K562 (cell line): ENCODE data around the gene ACTL7B. TPM values are rescaled to one million over a fixed set of nuclear protein-coding genes. Genes with fewer than 3 reads are reported as not detected.

Experiments used
- ATAC-seq: fragments of 200-7000 bp; cut with Tn5 transposase; 3 replicates; pipeline ENCODE4 v1.9.1; 2020; ENCODE audit warnings: moderate library complexity
- BruUV-seq: library from RNA; stranded (reverse); fragments of 400-500 nt; replicated peaks from 2 replicates; lab custom pipeline; 2021; lab: Mats Ljungman, UMichigan
- CTCF ChIA-PET: fragments of 300-600 bp; formaldehyde crosslinking; extraction: SDS; loops from one replicate; lab custom pipeline; 2021; ENCODE audit warnings: low intra/inter-chr PET ratio; lab: Yijun Ruan, JAX
- POLR2A ChIA-PET: fragments of 300-600, 350-650 bp; sonication (Branson Sonifier 250); formaldehyde crosslinking; extraction: SDS; loops from one replicate; lab custom pipeline; 2021; ENCODE audit warnings: antibody characterized with exemption, inconsistent platforms; lab: Yijun Ruan, JAX
- DNase-seq, 4 experiments: peaks; one replicate each; pipeline versions ENCODE4 v3.0.0 to v3.0.0-alpha.2; 2011 to 2018; ENCODE audit warnings: low spot score in 3 of 4, mixed read lengths in 3 of 4; ENCODE audit errors: extremely low read depth in 1 of 4
- FAIRE-seq: peaks from 2 replicates; lab custom pipeline; 2011; peaks lifted over from hg19 to GRCh38; lab: Jason Lieb, UNC
- H2AFZ ChIP-seq: 2 replicates; pipeline ENCODE4 v1.6.0; 2011; ENCODE audit warnings: low read depth, low read length, control low read depth, inconsistent platforms
- H3K27ac ChIP-seq: fragments of 200-600 bp; 3 replicates; pipeline ENCODE4 v1.8.0; 2011; ENCODE audit warnings: low read depth, mild to moderate bottlenecking, control low read depth, inconsistent platforms, low read length, moderate library complexity, mixed read lengths; ENCODE audit errors: extremely low read depth
- H3K27me3 ChIP-seq, 2 experiments: fragments of 300-600 bp in 1 of 2; 2 replicates in 1 of 2; 3 replicates in 1 of 2; pipeline versions ENCODE4 v1.6.0 to v1.8.0; 2011; ENCODE audit warnings: inconsistent platforms in 2 of 2, low read length in 2 of 2, mild to moderate bottlenecking in 1 of 2, mixed read lengths in 1 of 2, moderate library complexity in 1 of 2; ENCODE audit not compliant: control insufficient read depth in 2 of 2, insufficient read depth in 2 of 2
- H3K36me3 ChIP-seq: fragments of 300-600 bp; 3 replicates; pipeline ENCODE4 v1.8.0; 2011; ENCODE audit warnings: mild to moderate bottlenecking, low read length, inconsistent platforms; ENCODE audit not compliant: control insufficient read depth, insufficient read depth
- H3K4me1 ChIP-seq, 2 experiments: fragments of 200-600 bp in 1 of 2; replicated peaks in 1 of 2; 2 replicates in 1 of 2; 3 replicates in 1 of 2; pipeline versions ENCODE4 v1.5.1 to v1.8.0; 2011; ENCODE audit warnings: inconsistent platforms in 2 of 2, low read length in 2 of 2, mild to moderate bottlenecking in 1 of 2, mixed read lengths in 1 of 2, moderate library complexity in 1 of 2; ENCODE audit not compliant: control insufficient read depth in 2 of 2, insufficient read depth in 2 of 2
- H3K4me2 ChIP-seq: 2 replicates; pipeline ENCODE4 v1.6.1; 2011; ENCODE audit warnings: low read length, control low read depth, inconsistent platforms, mixed read lengths; ENCODE audit not compliant: insufficient read depth
- H3K4me3 ChIP-seq: fragments of 200-600 bp; sonication (generic), shearing (Covaris generic); 2 replicates; pipeline ENCODE4 v1.5.1; 2016; ENCODE audit warnings: control low read depth, inconsistent platforms
- H3K79me2 ChIP-seq: fragments of 200-600 bp; 3 replicates; pipeline ENCODE4 v1.8.0; 2011; ENCODE audit warnings: low read length, inconsistent platforms; ENCODE audit not compliant: control insufficient read depth, insufficient read depth
- H3K9ac ChIP-seq, 2 experiments: 2 replicates each; pipeline versions ENCODE4 v1.6.0 to v1.6.1; 2011; ENCODE audit warnings: low read depth in 2 of 2, low read length in 2 of 2, control low read depth in 1 of 2, inconsistent platforms in 1 of 2, mild to moderate bottlenecking in 1 of 2, mixed read lengths in 1 of 2; ENCODE audit not compliant: insufficient read depth in 1 of 2
- H3K9me1 ChIP-seq: one replicate; pipeline ENCODE4 v1.6.0; 2011; ENCODE audit warnings: inconsistent platforms, mild to moderate bottlenecking, low read length, moderate library complexity; ENCODE audit not compliant: control insufficient read depth, insufficient read depth
- H3K9me3 ChIP-seq: replicated peaks from 2 replicates; pipeline ENCODE4 v1.5.1; 2011; ENCODE audit warnings: low read depth, low read length, inconsistent platforms; ENCODE audit not compliant: control insufficient read depth, insufficient read depth
- H4K20me1 ChIP-seq: replicated peaks from 2 replicates; pipeline ENCODE4 v1.6.1; 2011; ENCODE audit warnings: low read length, inconsistent platforms, mixed read lengths; ENCODE audit not compliant: control insufficient read depth, insufficient read depth
- ADNP ChIP-seq: fragments of 200-800 bp; sonication (Bioruptor generic); IDR thresholded peaks from 2 replicates; pipeline ENCODE4 v1.6.1; 2016; ENCODE audit warnings: missing genetic modification characterization, missing compliant biosample characterization
- ARID3A ChIP-seq: IDR thresholded peaks from 2 replicates; pipeline ENCODE4 v1.6.1; 2012; ENCODE audit warnings: low read depth, low read length, improper control_type of control experiment, borderline replicate concordance
- CXXC5 ChIP-seq: fragments of 250-450 bp; sonication (Bioruptor Pico); IDR thresholded peaks from 2 replicates; pipeline ENCODE4 v1.8.0; 2022; ENCODE audit warnings: inconsistent platforms, mild to moderate bottlenecking, moderate library complexity
- DACH1 ChIP-seq: fragments of 450-650 bp; IDR thresholded peaks from 2 replicates; pipeline ENCODE4 v1.6.1; 2018; ENCODE audit not compliant: partially characterized antibody
- HEY1 ChIP-seq: fragments of 250-450 bp; sonication (Bioruptor Pico); IDR thresholded peaks from 2 replicates; pipeline ENCODE4 v1.5.0; 2020; ENCODE audit warnings: mild to moderate bottlenecking, moderate library complexity, borderline replicate concordance
- KDM4B ChIP-seq, 2 experiments: fragments of 450-650 bp in 1 of 2; sonication (generic) in 1 of 2; IDR thresholded peaks; 2 replicates each; pipeline ENCODE4 v1.6.1; 2016 to 2017; ENCODE audit warnings: borderline replicate concordance in 2 of 2, antibody characterized with exemption in 1 of 2, low read depth in 1 of 2, mild to moderate bottlenecking in 1 of 2
- MAFF ChIP-seq: IDR thresholded peaks from 2 replicates; pipeline ENCODE4 v1.6.1; 2012; ENCODE audit warnings: low read length, improper control_type of control experiment
- NBN ChIP-seq: fragments of 450-650 bp; IDR thresholded peaks from 2 replicates; pipeline ENCODE4 v1.6.1; 2016; ENCODE audit warnings: low read depth, mild to moderate bottlenecking
- POLR2A ChIP-seq: fragments of 450-650 bp; conservative IDR thresholded peaks from 2 replicates; pipeline ENCODE4 v1.6.1; 2016
- TOE1 ChIP-seq, 2 experiments: fragments of 450-650 bp in 1 of 2; sonication (generic) in 1 of 2; formaldehyde crosslinking in 1 of 2; IDR thresholded peaks; 2 replicates each; pipeline versions ENCODE4 v1.7.1 to v1.8.0; 2016 to 2022; ENCODE audit warnings: borderline replicate concordance in 2 of 2, mild to moderate bottlenecking in 2 of 2, antibody characterized with exemption in 1 of 2, inconsistent platforms in 1 of 2, low read depth in 1 of 2, missing genetic modification reagents in 1 of 2, moderate library complexity in 1 of 2
- ZNF140 ChIP-seq: fragments of 250-450 bp; sonication (Bioruptor Pico); IDR thresholded peaks from 2 replicates; pipeline ENCODE4 v1.8.0; 2021; ENCODE audit warnings: moderate library complexity, mild to moderate bottlenecking, inconsistent platforms
- ZNF311 ChIP-seq: fragments of 250-450 bp; sonication (Bioruptor Pico); IDR thresholded peaks from 2 replicates; pipeline ENCODE4 v1.4.0; 2020; ENCODE audit warnings: mild to moderate bottlenecking, moderate library complexity
- ZNF561 ChIP-seq: fragments of 450-650 bp; formaldehyde crosslinking; conservative IDR thresholded peaks from 2 replicates; pipeline ENCODE4 v1.4.0; 2020; ENCODE audit warnings: mild to moderate bottlenecking, moderate library complexity
- ZNF584 ChIP-seq: fragments of 200-800 bp; sonication (Bioruptor generic); IDR thresholded peaks from 2 replicates; pipeline ENCODE4 v1.6.1; 2016; ENCODE audit warnings: low read depth, mild to moderate bottlenecking, missing genetic modification characterization, missing compliant biosample characterization
- WGBS: fragments of 100-300 bp; shearing (Covaris generic); methylation state at CpG from one replicate; pipeline ENCODE4 v1.1.6; 2016; ENCODE audit warnings: low coverage, mixed read lengths; ENCODE audit not compliant: insufficient coverage; ENCODE audit errors: missing lambda C conversion rate; 5-methylcytosine and 5-hydroxymethylcytosine counted together
- in situ Hi-C: fragments of 300-500 bp; cut with MboI; formaldehyde crosslinking; loops from 4 replicates; pipeline ENCODE4 v1.15.0; 2018; ENCODE audit warnings: inconsistent platforms, mixed read lengths
- intact Hi-C: fragments of 100-400 bp; cut with micrococcal nuclease; formaldehyde crosslinking; loops from 2 replicates; pipeline ENCODE4 v1.14.2; 2022
- polyA plus RNA-seq, 8 experiments: library from polyadenylated mRNA; depleted of rRNA in 4 of 8; stranded (reverse) in 5 of 8; unstranded in 3 of 8; fragments of >200 nt; fragmentation: Nextera tagmentation in 2 of 8; fragmentation: Illumina TruSeq in 1 of 8; extraction: Ambion mirVana in 2 of 8; extraction: Trizol in 1 of 8; gene quantifications; 2 replicates each; pipeline versions ENCODE4 v1.2.1 to v1.2.3, GENCODE V29; 2011 to 2014; ENCODE audit warnings: inconsistent platforms in 1 of 8, missing spikeins in 1 of 8
- total RNA-seq, 7 experiments: library from RNA; depleted of rRNA in 6 of 7; stranded (reverse); fragments of >200 nt in 6 of 7; fragmentation: Illumina TruSeq in 2 of 7; extraction: Trizol in 2 of 7; gene quantifications; 2 replicates each; pipeline versions ENCODE4 v1.2.1 to v1.2.3, GENCODE V29; 2011 to 2021; ENCODE audit warnings: low replicate concordance in 1 of 7

ACTL7B gene
- total and polyA plus RNA-seq, 9 of the 15 experiments (the other 6 are each of a cell fraction or from before 2014, with no cell fraction given), result not detected

- TF ChIP-seq ARID3A, result no peak
- TF ChIP-seq ADNP (tag), result no peak
- TF ChIP-seq POLR2A, result no peak
Observed at GRCh38 chr9:108831496-108832178, 24.1 kb downstream of the ACTL7B start (continued).

- no peak for ATAC-seq
- no peak overlapping the region for H3K4me3 ChIP-seq
- intact Hi-C loops, result no loop called here
- peaks cover 6 to 10% of the 10 kb centered on the region in 2 experiments; a peak in 4 of 5 replicates for H3K27me3 ChIP-seq
- no peak overlapping the region for H3K27ac ChIP-seq
- H3K79me2 ChIP-seq, result no peaks in the 10 kb centered on the region
- no peak overlapping the region for H3K9ac ChIP-seq
- no peaks in the 10 kb centered on the region for H3K4me1 ChIP-seq
- no peak overlapping the region for H3K4me2 ChIP-seq
- TF ChIP-seq ZNF561 (CRISPR knock-in tag) (no peak), HEY1 (CRISPR knock-in tag) (no peak), ZNF311 (no peak), MAFF (no peak), CXXC5 (CRISPR knock-in tag) (no peak), KDM4B (IDR thresholded peaks at IDR 0.05; ENCODE audit: borderline replicate concordance in 2 of 2, low read depth in 1 of 2) (no peak), ZNF584 (CRISPR knock-in tag) (no peak), DACH1 (no peak), TOE1 (IDR thresholded peaks at IDR 0.05; ENCODE audit: borderline replicate concordance) (no peak), TOE1 (CRISPR knock-in tag; IDR thresholded peaks at IDR 0.05; ENCODE audit: borderline replicate concordance, low read depth) (no peak), ZNF140 (CRISPR knock-in tag) (no peak), NBN (no peak)
- TF ChIP-seq, all 486 proteins: peak for 0
- Histone ChIP-seq H3K9me1 (no peaks in the 10 kb centered on the region), H4K20me1 (no peaks in the 10 kb centered on the region), H3K9me3 (no peaks in the 10 kb centered on the region), H2AFZ (no peak overlapping the region), H3K36me3 (no peaks in the 10 kb centered on the region)
- DNase-seq (no peak), FAIRE-seq (no peak)
- BruUV-seq, result no TSS peak
- WGBS, result 0% methylated on average over 2 of the region's 2 CpGs
- in situ Hi-C loops, result no loop called here
- ChIA-PET POLR2A (interaction anchor here (1.0 kb wide), 1 partner anchor 15 kb away, joined by 4 read pairs; no protein-coding TSS in a partner anchor), CTCF (no interaction called here)
Observed at GRCh38 chr9:108830272-108830671, 25.5 kb downstream of the ACTL7B start.
